ENCODE measurements around the gene LCN12.

DNA sequence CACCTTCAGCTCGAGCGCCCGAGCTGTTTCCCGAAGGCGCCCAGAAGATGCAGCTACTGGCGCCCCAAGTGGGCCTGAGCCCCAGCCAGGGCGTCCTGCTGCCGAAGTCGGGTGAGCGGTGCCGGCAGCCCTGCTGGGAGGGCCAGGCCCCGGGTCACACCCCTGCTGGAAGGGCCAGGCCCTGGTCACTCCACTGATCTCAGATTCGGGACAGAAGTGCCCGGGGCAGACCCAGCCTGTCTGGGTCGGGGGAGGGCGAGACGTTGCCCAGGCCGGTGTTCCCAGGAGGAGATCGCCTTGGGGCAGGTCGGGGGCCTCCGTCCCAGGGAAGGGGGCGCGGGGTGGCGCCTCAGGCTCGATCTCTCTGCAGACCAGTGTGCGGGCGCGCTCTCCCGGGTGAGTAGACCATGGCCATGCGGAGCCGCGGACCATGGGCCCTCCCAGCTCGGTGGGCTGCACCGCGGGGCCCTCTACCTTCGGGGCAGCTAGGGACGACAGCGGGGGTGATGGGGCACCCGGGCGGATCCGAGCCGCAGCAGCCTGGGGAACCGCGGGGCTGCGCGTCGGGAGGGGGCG lies 33.0 kb downstream of the LCN12 start:
- no peak for TF ChIP-seq YY1 (IDR thresholded peaks at IDR 0.05; ENCODE audit: insufficient read depth, insufficient read length)
- TF ChIP-seq SUZ12 (IDR thresholded peaks at IDR 0.05; ENCODE audit: extremely low read depth, insufficient read depth, insufficient read length) = no peak
